Smooth muscle cell (in vitro differentiated cells): ENCODE data around the gene WFDC9. TPM values are rescaled to one million over a fixed set of nuclear protein-coding genes. Genes with fewer than 3 reads are reported as not detected.

Experiments
- DNase-seq: peaks from one replicate; lab custom pipeline; 2025; ENCODE audit not compliant: unreplicated experiment; lab: John Stamatoyannopoulos, UW
- H2AFZ ChIP-seq: fragments of 200-600 bp; sonication (generic); 2 replicates; pipeline ENCODE4 v1.6.0; 2016; ENCODE audit warnings: antibody characterized with exemption, low read depth, mild to moderate bottlenecking
- H3F3A ChIP-seq: fragments of 200-600 bp; sonication (generic); 2 replicates; pipeline ENCODE4 v1.6.0; 2017; ENCODE audit warnings: antibody characterized with exemption, low read depth
- H3K27ac ChIP-seq: fragments of 200-600 bp; sonication (generic); 2 replicates; pipeline ENCODE4 v1.5.1; 2016; ENCODE audit warnings: low read depth, mild to moderate bottlenecking
- H3K27me3 ChIP-seq: fragments of 200-600 bp; sonication (generic); 2 replicates; pipeline ENCODE4 v1.6.1; 2016; ENCODE audit warnings: low read depth, mild to moderate bottlenecking
- H3K36me3 ChIP-seq: fragments of 200-600 bp; sonication (generic); 2 replicates; pipeline ENCODE4 v1.5.1; 2016; ENCODE audit warnings: low read depth
- H3K4me1 ChIP-seq: fragments of 200-600 bp; sonication (generic); 2 replicates; pipeline ENCODE4 v1.5.1; 2016; ENCODE audit warnings: low read depth
- H3K4me2 ChIP-seq: fragments of 200-600 bp; sonication (generic); 2 replicates; pipeline ENCODE4 v1.6.0; 2016; ENCODE audit warnings: mild to moderate bottlenecking
- H3K4me3 ChIP-seq: fragments of 200-600 bp; sonication (generic); 2 replicates; pipeline ENCODE4 v1.5.1; 2016; ENCODE audit warnings: mild to moderate bottlenecking
- H3K79me2 ChIP-seq: fragments of 200-600 bp; sonication (generic); 2 replicates; pipeline ENCODE4 v1.6.0; 2016; ENCODE audit warnings: low read depth, mild to moderate bottlenecking
- H3K9ac ChIP-seq: fragments of 200-600 bp; sonication (generic); 2 replicates; pipeline ENCODE4 v1.6.0; 2016; ENCODE audit warnings: low read depth
- H3K9me3 ChIP-seq: fragments of 200-600 bp; sonication (generic); replicated peaks from 2 replicates; pipeline ENCODE4 v1.5.1; 2016; ENCODE audit warnings: low read depth
- H4K20me1 ChIP-seq: fragments of 200-600 bp; sonication (generic); 2 replicates; pipeline ENCODE4 v1.6.0; 2016; ENCODE audit warnings: low read depth
- WGBS: methylation state at CpG from one replicate; pipeline ENCODE4 v1.1.7; 2016; ENCODE audit warnings: low lambda C conversion rate; 5-methylcytosine and 5-hydroxymethylcytosine counted together
- polyA plus RNA-seq: library from polyadenylated mRNA; unstranded; fragments of >200 nt; fragmentation: Nextera tagmentation; extraction: Ambion mirVana; gene quantifications from 2 replicates; pipeline ENCODE4 v1.2.1, GENCODE V29; 2016
- total RNA-seq: library from RNA; depleted of rRNA; stranded (reverse); fragments of >200 nt; gene quantifications from 2 replicates; pipeline ENCODE4 v1.2.3, GENCODE V29; 2014
- TF ChIP-seq, protein P1 (sequence below): fragments of 200-600 bp; sonication (generic); IDR thresholded peaks from 2 replicates; pipeline ENCODE4 v1.5.1; 2017; ENCODE audit warnings: borderline replicate concordance, mild to moderate bottlenecking, antibody characterized with exemption; ENCODE audit not compliant: insufficient read depth, poor library complexity, severe bottlenecking

The WFDC9 gene
- total and polyA plus RNA-seq, 2 experiments from 2014 or later = not detected

DNA sequence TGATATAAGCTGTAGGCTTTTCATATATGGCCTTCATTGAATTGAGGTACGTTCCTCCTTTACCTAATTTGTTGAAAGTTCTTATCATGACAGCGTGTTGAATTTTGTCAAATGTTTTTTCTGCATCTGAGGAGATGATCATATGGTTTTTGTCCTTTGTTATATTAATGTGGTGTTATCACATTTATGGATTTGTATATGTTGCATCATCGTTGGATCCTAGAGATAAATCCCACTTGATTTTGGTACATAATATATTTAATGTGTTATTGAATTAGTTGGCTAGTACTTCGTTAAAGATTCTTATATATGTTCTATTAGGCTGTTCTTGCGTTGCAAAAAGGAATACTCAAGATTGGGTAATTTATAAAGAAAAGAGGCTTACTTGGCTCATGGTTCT, 8.6 kb upstream of the WFDC9 start:
- WGBS = 90% methylated on average over 5 of the region's 5 CpGs
- Histone ChIP-seq H3K4me3 (no peak overlapping the region), H3K27me3 (no peaks in the 10 kb centered on the region), H2AFZ (no peak overlapping the region), H4K20me1 (no peaks in the 10 kb centered on the region), H3F3A (no peaks in the 10 kb centered on the region), H3K4me1 (no peaks in the 10 kb centered on the region), H3K27ac (no peak overlapping the region), H3K9me3 (no peaks in the 10 kb centered on the region), H3K9ac (no peak overlapping the region), H3K79me2 (no peaks in the 10 kb centered on the region), H3K36me3 (no peaks in the 10 kb centered on the region), H3K4me2 (no peak overlapping the region)
- TF ChIP-seq, protein P1, sequence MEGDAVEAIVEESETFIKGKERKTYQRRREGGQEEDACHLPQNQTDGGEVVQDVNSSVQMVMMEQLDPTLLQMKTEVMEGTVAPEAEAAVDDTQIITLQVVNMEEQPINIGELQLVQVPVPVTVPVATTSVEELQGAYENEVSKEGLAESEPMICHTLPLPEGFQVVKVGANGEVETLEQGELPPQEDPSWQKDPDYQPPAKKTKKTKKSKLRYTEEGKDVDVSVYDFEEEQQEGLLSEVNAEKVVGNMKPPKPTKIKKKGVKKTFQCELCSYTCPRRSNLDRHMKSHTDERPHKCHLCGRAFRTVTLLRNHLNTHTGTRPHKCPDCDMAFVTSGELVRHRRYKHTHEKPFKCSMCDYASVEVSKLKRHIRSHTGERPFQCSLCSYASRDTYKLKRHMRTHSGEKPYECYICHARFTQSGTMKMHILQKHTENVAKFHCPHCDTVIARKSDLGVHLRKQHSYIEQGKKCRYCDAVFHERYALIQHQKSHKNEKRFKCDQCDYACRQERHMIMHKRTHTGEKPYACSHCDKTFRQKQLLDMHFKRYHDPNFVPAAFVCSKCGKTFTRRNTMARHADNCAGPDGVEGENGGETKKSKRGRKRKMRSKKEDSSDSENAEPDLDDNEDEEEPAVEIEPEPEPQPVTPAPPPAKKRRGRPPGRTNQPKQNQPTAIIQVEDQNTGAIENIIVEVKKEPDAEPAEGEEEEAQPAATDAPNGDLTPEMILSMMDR = no peak
- DNase-seq = no peak

DNA sequence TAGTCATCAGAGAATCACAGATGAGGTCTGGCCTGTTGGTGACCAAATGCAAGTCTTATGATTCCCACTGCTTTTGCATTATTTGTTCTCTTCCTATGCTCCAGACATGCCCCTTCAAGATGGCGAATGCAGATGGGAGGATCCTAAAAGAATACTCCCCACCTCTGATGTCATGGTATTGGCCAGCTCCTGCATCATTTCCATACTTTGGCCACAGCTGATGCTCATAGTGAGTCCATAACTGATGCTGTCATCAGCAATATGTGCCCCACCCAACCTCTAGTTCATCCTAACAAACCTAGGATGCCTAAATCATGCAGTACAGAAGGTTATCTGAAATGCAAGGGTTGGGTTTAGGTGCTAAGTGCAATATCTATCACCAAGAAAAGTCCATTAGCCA, 5.4 kb upstream of the WFDC9 start:
- Histone ChIP-seq H4K20me1 (no peaks in the 10 kb centered on the region), H3K4me3 (no peak overlapping the region), H3K9me3 (no peaks in the 10 kb centered on the region), H3K4me2 (no peak overlapping the region), H3K27me3 (no peaks in the 10 kb centered on the region), H2AFZ (no peak overlapping the region), H3K79me2 (no peaks in the 10 kb centered on the region), H3K36me3 (no peaks in the 10 kb centered on the region), H3K9ac (no peak overlapping the region), H3F3A (no peaks in the 10 kb centered on the region), H3K27ac (no peak overlapping the region), H3K4me1 (no peaks in the 10 kb centered on the region)
- no peak for DNase-seq
- TF ChIP-seq, protein P1 = no peak
- WGBS = 93% methylated on average over 1 of the region's 1 CpG

DNA sequence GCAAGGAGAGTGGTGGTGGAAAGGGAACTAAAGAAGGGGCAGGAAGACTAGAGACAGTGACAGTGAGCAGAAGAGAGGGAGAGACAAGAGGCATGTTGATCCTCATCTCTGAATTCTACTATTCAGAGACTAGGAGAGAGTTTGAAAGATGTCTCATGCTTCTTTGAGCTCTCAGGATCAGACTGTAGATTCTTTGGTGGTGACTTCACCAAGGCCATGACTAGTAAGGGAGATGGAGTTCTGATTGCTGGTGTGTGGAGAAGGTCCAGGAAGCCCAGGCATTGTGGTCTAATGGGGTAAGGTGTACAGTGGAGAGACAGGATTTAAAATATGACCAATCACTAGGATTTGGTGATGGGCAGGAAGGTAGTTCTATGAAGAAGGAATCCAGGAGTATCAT, 713 bp downstream of the WFDC9 start:
- DNase-seq = no peak

More for the DNA sequence above, 713 bp downstream of the WFDC9 start:
- no peaks in the 10 kb centered on the region for H3F3A ChIP-seq
- no peaks in the 10 kb centered on the region for H3K36me3 ChIP-seq
- TF ChIP-seq, protein P1 = no peak
- H4K20me1 ChIP-seq = no peaks in the 10 kb centered on the region
- peaks cover 4% of the 10 kb centered on the region for H3K4me1 ChIP-seq
- no peak overlapping the region for H3K27ac ChIP-seq
- no peaks in the 10 kb centered on the region for H3K27me3 ChIP-seq
- no peak overlapping the region for H3K4me2 ChIP-seq
- no peaks in the 10 kb centered on the region for H3K9me3 ChIP-seq
- no peak overlapping the region for H3K9ac ChIP-seq
- H2AFZ ChIP-seq = no peak overlapping the region
- H3K79me2 ChIP-seq = no peaks in the 10 kb centered on the region
- H3K4me3 ChIP-seq = no peak overlapping the region
